ENCODE results near the gene RAPGEF5. TPM values are rescaled to one million over a fixed set of nuclear protein-coding genes. Genes with fewer than 3 reads are reported as not detected.

Gene RAPGEF5
- polyA plus RNA-seq, 1 donor (not counting 4 experiments of a cell fraction or from before 2014, with no cell fraction given): 2.1 TPM

GRCh38 chr7:22371878-22372277 lies 14.9 kb upstream of the RAPGEF5 start:
- FAIRE-seq (no peak), DNase-seq (ENCODE audit: low read depth, low spot score) (no peak)
- dilution Hi-C loops (cut with MboI; ENCODE audit: extremely low pct_ligation_motif_present, low sequenced_read_pairs): no loop called here
- TF ChIP-seq EZH2 (IDR thresholded peaks at IDR 0.05; ENCODE audit: low read length): no peak
- TF ChIP-seq, protein P1, sequence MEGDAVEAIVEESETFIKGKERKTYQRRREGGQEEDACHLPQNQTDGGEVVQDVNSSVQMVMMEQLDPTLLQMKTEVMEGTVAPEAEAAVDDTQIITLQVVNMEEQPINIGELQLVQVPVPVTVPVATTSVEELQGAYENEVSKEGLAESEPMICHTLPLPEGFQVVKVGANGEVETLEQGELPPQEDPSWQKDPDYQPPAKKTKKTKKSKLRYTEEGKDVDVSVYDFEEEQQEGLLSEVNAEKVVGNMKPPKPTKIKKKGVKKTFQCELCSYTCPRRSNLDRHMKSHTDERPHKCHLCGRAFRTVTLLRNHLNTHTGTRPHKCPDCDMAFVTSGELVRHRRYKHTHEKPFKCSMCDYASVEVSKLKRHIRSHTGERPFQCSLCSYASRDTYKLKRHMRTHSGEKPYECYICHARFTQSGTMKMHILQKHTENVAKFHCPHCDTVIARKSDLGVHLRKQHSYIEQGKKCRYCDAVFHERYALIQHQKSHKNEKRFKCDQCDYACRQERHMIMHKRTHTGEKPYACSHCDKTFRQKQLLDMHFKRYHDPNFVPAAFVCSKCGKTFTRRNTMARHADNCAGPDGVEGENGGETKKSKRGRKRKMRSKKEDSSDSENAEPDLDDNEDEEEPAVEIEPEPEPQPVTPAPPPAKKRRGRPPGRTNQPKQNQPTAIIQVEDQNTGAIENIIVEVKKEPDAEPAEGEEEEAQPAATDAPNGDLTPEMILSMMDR (optimal IDR thresholded peaks at IDR 0.05 in 1 of 3, IDR thresholded peaks at IDR 0.05 in 1 of 3, conservative IDR thresholded peaks at IDR 0.05 in 1 of 3; ENCODE audit: extremely low read depth in 1 of 3, insufficient read depth in 2 of 3, low read length in 3 of 3): no peak
- Histone ChIP-seq H3K36me3 (ENCODE audit: control insufficient read depth in 2 of 2, extremely low read depth in 1 of 2, insufficient read depth in 2 of 2, low read length in 2 of 2) (no peaks in the 10 kb centered on the region), H3K4me2 (ENCODE audit: control insufficient read depth, extremely low read depth, insufficient read depth, low read depth, low read length) (no peak overlapping the region), H2AFZ (ENCODE audit: control insufficient read depth, low read length) (no peak overlapping the region), H3K27me3 (ENCODE audit: control insufficient read depth, extremely low read depth, insufficient read depth, low read length) (no peaks in the 10 kb centered on the region), H3K9me3 (ENCODE audit: control insufficient read depth, low read depth, low read length) (no peaks in the 10 kb centered on the region), H3K4me1 (ENCODE audit: control insufficient read depth, extremely low read depth, insufficient read depth, low read length) (peaks cover 4% of the 10 kb centered on the region), H3K9me1 (ENCODE audit: control insufficient read depth, extremely low read depth, insufficient read depth, low read length) (no peaks in the 10 kb centered on the region), H3K27ac (ENCODE audit: control insufficient read depth, insufficient read depth, low read length) (no peak overlapping the region), H3K9ac (ENCODE audit: control insufficient read depth, extremely low read depth, insufficient read depth, low read length) (no peak overlapping the region), H4K20me1 (ENCODE audit: control insufficient read depth, extremely low read depth, insufficient read depth, low read length) (no peaks in the 10 kb centered on the region), H3K79me2 (ENCODE audit: control insufficient read depth, insufficient read depth, low read length) (no peaks in the 10 kb centered on the region), H3K4me3 (ENCODE audit: control insufficient read depth in 2 of 3, extremely low read depth in 1 of 3, insufficient read depth in 2 of 3, low read depth in 1 of 3, low read length in 3 of 3) (no peak overlapping the region)

DNA sequence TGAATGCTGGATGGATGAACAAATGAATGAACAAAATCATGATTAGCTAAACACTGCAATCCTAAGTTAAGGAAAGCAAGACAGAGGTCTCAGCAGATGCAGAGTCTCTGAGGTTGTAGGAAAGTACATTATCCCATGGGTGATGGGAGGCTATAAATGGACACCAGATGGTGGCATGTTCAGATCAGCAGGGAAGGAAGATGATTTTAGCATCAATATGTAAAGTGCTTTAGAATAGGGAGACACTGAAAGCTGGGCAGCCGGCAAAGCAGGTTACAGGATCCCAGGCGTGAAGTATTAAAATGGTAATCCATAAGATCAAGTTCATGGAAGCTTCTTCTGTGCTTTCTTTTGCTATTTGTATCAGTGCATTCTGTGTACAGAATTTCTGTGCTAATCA lies 7.9 kb upstream of the RAPGEF5 start:
- Histone ChIP-seq H3K27me3 (ENCODE audit: control insufficient read depth, extremely low read depth, insufficient read depth, low read length) (no peaks in the 10 kb centered on the region), H4K20me1 (ENCODE audit: control insufficient read depth, extremely low read depth, insufficient read depth, low read length) (no peaks in the 10 kb centered on the region), H3K9me3 (ENCODE audit: control insufficient read depth, low read depth, low read length) (no peaks in the 10 kb centered on the region), H3K4me3 (ENCODE audit: control insufficient read depth in 2 of 3, extremely low read depth in 1 of 3, insufficient read depth in 2 of 3, low read depth in 1 of 3, low read length in 3 of 3) (no peak overlapping the region), H3K9me1 (ENCODE audit: control insufficient read depth, extremely low read depth, insufficient read depth, low read length) (no peaks in the 10 kb centered on the region), H3K27ac (ENCODE audit: control insufficient read depth, insufficient read depth, low read length) (no peak overlapping the region), H3K4me2 (ENCODE audit: control insufficient read depth, extremely low read depth, insufficient read depth, low read depth, low read length) (no peak overlapping the region), H3K9ac (ENCODE audit: control insufficient read depth, extremely low read depth, insufficient read depth, low read length) (no peak overlapping the region), H3K4me1 (ENCODE audit: control insufficient read depth, extremely low read depth, insufficient read depth, low read length) (no peaks in the 10 kb centered on the region), H2AFZ (ENCODE audit: control insufficient read depth, low read length) (no peak overlapping the region), H3K79me2 (ENCODE audit: control insufficient read depth, insufficient read depth, low read length) (no peaks in the 10 kb centered on the region), H3K36me3 (ENCODE audit: control insufficient read depth in 2 of 2, extremely low read depth in 1 of 2, insufficient read depth in 2 of 2, low read length in 2 of 2) (no peaks in the 10 kb centered on the region)
- DNase-seq (ENCODE audit: low read depth, low spot score) (no peak), FAIRE-seq (no peak)
- dilution Hi-C loops (cut with MboI; ENCODE audit: extremely low pct_ligation_motif_present, low sequenced_read_pairs): no loop called here
- TF ChIP-seq, protein P1 (optimal IDR thresholded peaks at IDR 0.05 in 1 of 3, IDR thresholded peaks at IDR 0.05 in 1 of 3, conservative IDR thresholded peaks at IDR 0.05 in 1 of 3; ENCODE audit: extremely low read depth in 1 of 3, insufficient read depth in 2 of 3, low read length in 3 of 3): no peak
- TF ChIP-seq EZH2 (IDR thresholded peaks at IDR 0.05; ENCODE audit: low read length): no peak

Data from keratinocyte (primary cell).